GM12891 (cell line): ENCODE data around the gene BACH2.
A peak's percentile ranks its signal among the peaks of the same experiment; 100 is the strongest.

Experiments used
- DNase-seq: peaks from one replicate; pipeline ENCODE4 v3.0.0; 2011; ENCODE audit warnings: low spot score; ENCODE audit not compliant: insufficient read length
- FAIRE-seq: peaks from 2 replicates; lab custom pipeline; 2011; peaks lifted over from hg19 to GRCh38; lab: Jason Lieb, UNC
- PAX5 ChIP-seq: IDR thresholded peaks from 2 replicates; pipeline ENCODE4 v1.6.1; 2011; ENCODE audit warnings: low read length, moderate library complexity, mild to moderate bottlenecking; ENCODE audit not compliant: insufficient read depth, severe bottlenecking
- POLR2A ChIP-seq: IDR thresholded peaks from 2 replicates; pipeline ENCODE4 v1.6.1; 2011; ENCODE audit warnings: low read depth, low read length, control low read depth
- POLR2AphosphoS5 ChIP-seq: IDR thresholded peaks from 2 replicates; pipeline ENCODE4 v1.6.1; 2011; ENCODE audit warnings: low read depth, low read length, control low read depth
- POU2F2 ChIP-seq: IDR thresholded peaks from 2 replicates; pipeline ENCODE4 v1.6.1; 2011; ENCODE audit warnings: low read depth, mild to moderate bottlenecking, control low read depth, low read length, moderate library complexity
- SPI1 ChIP-seq: IDR thresholded peaks from 2 replicates; pipeline ENCODE4 v1.6.1; 2011; ENCODE audit warnings: low read depth, low read length, control low read depth
- TAF1 ChIP-seq: IDR thresholded peaks from 2 replicates; pipeline ENCODE4 v1.6.1; 2011; ENCODE audit warnings: low read depth, low read length, control low read depth

BACH2 gene

DNA sequence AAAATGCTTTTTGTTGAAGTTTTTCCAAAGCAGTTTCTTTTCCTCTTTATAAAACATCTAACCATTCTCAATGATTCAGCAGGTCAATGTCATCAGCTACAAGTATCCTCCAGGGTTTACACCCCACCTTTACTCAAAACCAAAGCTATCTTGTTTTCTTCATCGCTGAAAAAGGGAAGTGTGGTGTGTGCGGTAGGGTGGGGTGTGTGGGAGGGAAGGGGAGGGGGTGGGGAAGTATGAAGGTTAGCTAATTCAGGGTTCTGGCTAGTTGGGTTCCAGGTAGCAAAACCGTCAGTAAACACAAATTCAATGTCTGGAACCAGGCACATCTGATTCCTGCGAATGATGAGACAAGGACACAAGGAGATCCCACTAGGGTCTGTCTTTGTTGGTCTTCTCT, 212.8 kb downstream of the BACH2 start:
- TF ChIP-seq POU2F2 (0 out of 2 replicates have a peak, but pooled peaks have one; percentile 25), SPI1 (peak; percentile 94), PAX5 (no peak), TAF1 (no peak)
- FAIRE-seq (peak; percentile 77), DNase-seq (no peak)

DNA sequence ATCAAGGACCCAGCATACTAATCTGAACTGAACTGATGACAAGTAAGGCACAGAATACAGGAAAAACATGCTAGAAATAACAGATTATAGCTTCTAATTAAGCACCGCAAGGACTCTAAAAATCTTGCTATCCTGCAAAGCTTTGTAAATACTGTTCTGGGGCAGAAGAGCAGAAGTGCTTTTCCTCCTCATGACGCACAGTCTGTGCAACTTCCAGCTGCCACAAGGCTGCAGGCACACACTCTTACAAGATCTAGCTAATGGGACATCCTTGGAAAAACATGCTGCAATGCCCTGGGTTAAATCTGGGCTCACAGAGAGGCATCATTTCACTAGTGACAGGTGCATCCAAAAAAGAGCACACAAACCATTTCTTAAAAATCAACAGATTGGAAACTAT, 213.8 kb downstream of the BACH2 start:
- FAIRE-seq (no peak), DNase-seq (no peak)
- no peak for TF ChIP-seq TAF1
- TF ChIP-seq SPI1: no peak
- no peak for TF ChIP-seq POLR2A
- TF ChIP-seq POU2F2: no peak
- TF ChIP-seq POLR2AphosphoS5: no peak
- no peak for TF ChIP-seq PAX5

DNA sequence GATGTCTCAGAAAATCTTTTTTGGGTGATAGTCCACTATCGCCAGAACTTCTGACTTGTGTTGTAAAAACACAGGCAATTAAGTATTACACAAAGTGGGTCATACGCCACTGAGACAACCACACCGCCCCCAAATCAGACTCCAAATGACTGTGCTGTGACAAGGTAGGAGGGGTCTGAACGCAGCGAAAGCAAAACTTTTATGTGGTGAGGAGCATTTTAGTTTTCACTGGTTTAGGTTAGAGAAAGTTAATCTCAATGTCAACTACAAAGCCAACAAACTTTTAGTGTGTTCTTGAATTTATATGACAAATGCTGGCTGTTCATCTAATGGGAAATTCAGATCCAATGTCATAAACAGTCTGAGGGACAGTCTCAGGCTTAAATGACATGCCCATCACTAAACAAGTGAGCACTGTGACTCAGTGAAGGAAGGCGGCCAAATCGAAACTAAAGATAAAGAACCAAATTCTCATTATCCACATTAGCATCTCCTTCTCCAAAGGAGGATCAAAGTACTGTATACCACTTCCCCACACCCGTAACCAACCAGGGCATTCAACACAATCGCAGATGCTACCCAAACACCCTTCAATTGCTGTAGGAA, 215.7 kb downstream of the BACH2 start:
- FAIRE-seq (peak; percentile 57), DNase-seq (no peak)
- no peak for TF ChIP-seq TAF1
- 0 out of 2 replicates have a peak, but pooled peaks have one; percentile 28 for TF ChIP-seq SPI1
- peak; percentile 90 for TF ChIP-seq POU2F2

DNA sequence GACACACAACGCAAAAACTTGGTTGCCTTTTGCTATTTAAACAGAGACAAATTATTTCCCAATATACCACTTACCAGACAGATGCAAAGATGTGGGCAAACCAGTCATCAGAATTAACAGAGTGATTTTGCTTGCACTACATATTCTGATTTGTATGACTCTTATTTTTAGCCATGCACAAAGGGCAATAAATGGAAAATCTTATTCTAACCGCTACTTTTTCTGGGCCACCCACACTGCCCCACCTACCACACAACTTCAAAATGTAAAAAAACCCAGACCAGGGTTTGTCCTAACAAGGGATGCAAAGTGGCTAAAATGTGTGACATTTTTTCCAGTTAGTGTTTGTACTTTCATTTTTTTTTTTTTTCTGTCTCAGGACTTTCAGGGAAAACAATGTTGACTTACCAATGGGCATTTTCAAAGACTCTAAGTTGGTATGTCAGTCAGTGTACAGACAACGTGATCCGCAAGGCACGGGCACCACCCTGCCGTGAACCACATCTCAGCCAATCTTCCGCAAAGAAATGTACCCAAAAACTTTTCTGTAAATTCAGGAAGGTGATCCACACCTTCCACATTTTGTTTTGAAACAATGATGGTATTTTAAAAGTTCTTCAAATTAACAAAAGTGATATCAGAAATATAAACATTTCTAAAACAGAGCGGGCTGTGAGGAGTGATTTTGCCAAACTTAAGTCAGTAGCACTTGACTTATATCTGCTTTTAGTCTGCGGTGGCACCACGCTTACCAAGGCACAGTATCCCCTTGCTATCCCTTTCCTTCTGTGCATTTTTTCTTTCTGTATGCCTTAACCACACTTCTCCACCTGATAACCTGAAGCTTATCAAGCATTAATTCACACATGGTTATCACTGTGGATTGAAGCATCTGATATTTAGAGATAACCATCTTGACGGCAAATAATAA, 216.8 kb downstream of the BACH2 start:
- FAIRE-seq (no peak), DNase-seq (no peak)
- no peak for TF ChIP-seq SPI1
- TF ChIP-seq POU2F2: no peak
- TF ChIP-seq PAX5: no peak
- TF ChIP-seq POLR2A: no peak
- TF ChIP-seq TAF1: no peak
- no peak for TF ChIP-seq POLR2AphosphoS5

DNA sequence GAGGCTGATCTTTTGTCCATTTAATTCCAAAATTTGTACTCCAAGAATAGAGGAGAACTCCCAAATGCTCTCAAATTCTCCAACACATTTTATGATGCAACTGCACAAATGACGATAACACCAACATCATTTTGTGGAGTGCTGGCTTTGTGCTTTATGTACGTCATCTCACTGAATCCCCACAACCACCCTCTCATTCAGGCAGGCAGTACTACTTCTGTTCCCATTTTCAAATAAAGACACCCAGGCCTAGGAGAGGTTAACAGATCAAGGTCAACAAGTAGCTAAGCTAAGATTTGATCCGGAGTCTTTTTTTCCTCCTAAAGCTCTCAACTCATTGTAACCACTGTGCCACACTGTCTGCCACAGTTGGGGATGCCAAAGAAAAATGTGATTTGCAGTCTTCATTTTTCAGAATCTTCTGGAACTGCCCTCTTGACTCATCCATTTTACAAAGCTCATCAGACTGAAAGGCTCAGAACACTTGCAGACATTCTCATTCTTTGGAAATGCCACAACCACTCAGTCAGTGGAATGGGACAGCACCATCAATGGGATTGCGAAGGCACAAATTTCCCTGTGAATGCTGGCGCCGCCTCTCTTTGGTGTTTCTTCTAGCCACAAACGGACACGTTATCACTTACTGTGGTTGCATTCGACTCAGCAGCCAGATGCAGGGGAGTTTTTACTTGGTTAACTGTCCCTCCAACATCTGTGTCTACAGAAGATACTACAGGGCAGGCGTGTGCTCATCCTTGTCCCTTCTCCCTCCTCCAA, 217.9 kb downstream of the BACH2 start:
- TF ChIP-seq TAF1: no peak
- no peak for TF ChIP-seq POLR2A
- DNase-seq: no peak
- no peak for FAIRE-seq

DNA sequence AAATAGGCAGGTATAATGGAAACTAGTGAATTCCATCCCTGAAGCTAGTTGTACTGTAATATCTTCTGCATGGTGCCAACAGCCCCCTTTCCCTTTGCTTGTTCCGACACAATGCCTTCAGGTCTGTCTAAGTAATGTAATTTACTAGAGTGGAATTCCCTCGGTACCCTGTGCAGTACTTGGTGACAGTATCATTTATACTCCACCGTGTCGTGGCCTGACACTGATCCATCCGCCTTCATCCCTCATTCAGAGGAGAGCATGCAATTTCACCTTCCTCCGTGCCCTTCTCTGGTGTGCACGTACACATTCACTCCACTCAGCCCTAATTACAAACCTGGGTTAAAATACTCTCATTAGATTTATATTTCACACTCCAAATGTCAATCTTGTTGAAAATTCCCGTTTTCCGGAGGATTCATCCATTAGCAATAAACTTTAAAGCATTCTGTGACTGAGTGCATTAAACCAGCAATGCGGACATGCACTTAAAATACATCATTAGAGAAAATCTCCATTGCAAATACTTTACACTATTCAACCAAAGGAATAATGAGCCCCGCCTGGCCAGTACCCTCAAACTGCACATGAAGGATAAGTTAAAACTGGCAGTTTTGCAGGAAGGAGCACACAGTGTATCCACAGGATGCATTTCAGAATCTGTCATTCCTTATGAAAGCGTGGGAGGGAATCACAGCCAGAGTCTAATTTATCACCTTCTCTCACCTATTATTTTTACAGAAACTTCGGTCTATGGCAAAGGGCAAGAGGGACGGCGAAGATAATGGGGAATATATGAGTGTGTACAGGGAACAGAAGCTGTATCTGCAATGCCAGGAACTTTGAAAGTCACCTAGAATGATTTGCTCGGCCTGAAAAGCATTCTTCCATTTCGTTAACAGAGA, 219.9 kb downstream of the BACH2 start:
- FAIRE-seq: no peak
- DNase-seq: no peak

DNA sequence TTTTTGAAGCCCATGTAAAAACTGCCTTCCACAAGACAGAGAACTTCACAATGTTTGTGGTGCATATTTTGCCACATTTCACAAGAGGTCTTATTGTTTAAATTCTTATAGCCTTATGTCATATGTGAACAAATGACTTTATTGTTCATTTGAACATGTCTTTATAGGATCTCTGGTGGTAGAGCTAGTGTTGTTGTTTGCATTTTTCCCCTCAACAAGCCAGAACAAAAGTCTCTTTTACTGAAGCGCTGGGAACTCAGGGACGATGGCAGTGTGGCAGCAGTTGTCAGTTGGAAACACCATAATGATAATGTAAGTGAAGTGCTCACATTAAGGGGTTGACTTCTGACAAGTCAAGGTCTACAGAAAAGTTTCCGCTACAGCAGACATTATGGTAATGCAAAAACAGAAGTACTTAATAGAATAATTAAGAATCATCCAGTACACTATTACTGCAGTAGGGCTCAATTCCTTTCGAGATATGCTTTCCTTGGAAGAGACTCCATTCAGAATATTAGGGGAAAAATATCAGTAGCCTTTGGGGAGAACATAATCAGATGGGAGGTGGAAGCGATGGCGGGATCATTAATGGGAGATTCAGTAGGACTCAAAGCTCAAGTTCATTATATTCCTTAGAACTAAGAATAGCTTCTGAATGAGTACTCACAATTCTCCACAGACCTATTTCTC, 222.3 kb downstream of the BACH2 start:
- DNase-seq (no peak), FAIRE-seq (no peak)
- TF ChIP-seq POLR2AphosphoS5 (no peak), POU2F2 (no peak), POLR2A (no peak), TAF1 (no peak), SPI1 (no peak), PAX5 (no peak)

More for the DNA sequence above, 219.9 kb downstream of the BACH2 start:
- TF ChIP-seq POLR2A (no peak), POLR2AphosphoS5 (no peak), SPI1 (no peak), TAF1 (no peak), POU2F2 (no peak)

DNA sequence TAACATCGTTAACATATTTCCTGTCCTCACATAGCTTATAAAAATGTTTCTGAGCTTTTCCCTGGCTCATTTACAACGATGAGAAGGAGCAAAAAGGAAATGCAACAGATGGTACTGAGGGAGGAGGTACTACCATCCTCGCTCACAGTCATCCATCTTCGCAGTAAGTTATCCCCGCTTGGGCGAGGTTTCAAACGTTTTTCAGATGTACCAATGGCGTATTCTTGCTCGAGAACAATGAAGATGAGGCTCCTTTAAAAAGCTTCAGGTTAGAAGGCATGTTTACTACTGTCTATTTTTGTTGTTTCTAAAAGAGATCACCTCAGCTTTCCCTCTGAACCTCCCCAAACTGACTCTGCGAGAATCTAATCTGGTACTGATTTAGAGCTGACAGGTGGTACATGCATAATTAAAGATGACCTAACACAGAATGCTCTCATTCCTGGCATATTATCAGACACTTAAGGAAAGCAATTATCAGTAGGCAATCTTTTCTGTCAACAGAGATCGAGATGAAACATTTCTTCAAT, 223.6 kb downstream of the BACH2 start:
- peak; percentile 57 for FAIRE-seq
- TF ChIP-seq TAF1 (no peak), POLR2AphosphoS5 (no peak), SPI1 (no peak), POLR2A (no peak), POU2F2 (no peak), PAX5 (no peak)

More for the DNA sequence above, 223.6 kb downstream of the BACH2 start:
- no peak for DNase-seq
